Type B pancreatic cell (in vitro differentiated cells): Measurements from ENCODE around the gene PBX4. TPM values are rescaled to one million over a fixed set of nuclear protein-coding genes. Genes with fewer than 3 reads are reported as not detected.
A peak's percentile ranks its signal among the peaks of the same experiment; 100 is the strongest.

Experiments
- DNase-seq: peaks from one replicate; pipeline ENCODE4 v3.0.0; 2021; ENCODE audit warnings: mixed read lengths; ENCODE audit not compliant: unreplicated experiment; ENCODE audit errors: extremely low spot score
- H3K27ac Mint-ChIP-seq: 2 replicates; pipeline ENCODE4 v1.8.0; 2021; ENCODE audit warnings: mild to moderate bottlenecking, mixed read lengths
- H3K27me3 Mint-ChIP-seq: 2 replicates; pipeline ENCODE4 v1.8.0; 2021; ENCODE audit warnings: mixed read lengths
- H3K36me3 Mint-ChIP-seq: 2 replicates; pipeline ENCODE4 v1.8.0; 2021; ENCODE audit warnings: mixed read lengths
- H3K4me1 Mint-ChIP-seq: one replicate; pipeline ENCODE4 v1.8.0; 2021; ENCODE audit warnings: mixed read lengths; ENCODE audit not compliant: unreplicated experiment
- H3K4me3 Mint-ChIP-seq: 2 replicates; pipeline ENCODE4 v1.8.0; 2021; ENCODE audit warnings: mild to moderate bottlenecking, mixed read lengths
- H3K9me3 Mint-ChIP-seq: 2 replicates; pipeline ENCODE4 v1.8.0; 2021; ENCODE audit warnings: mixed read lengths
- total RNA-seq: library from RNA; stranded (reverse); gene quantifications from 2 replicates; pipeline ENCODE4 v1.2.1, GENCODE V29; 2021; ENCODE audit warnings: low replicate concordance
- TF ChIP-seq, protein P1 (sequence below): fragments of 200-600 bp; sonication (generic); conservative IDR thresholded peaks from 2 replicates; pipeline ENCODE4 v1.5.0; 2021; ENCODE audit warnings: antibody characterized with exemption, mild to moderate bottlenecking

Gene PBX4
- total RNA-seq, 1 donor from 2014 or later: 10.9 TPM

DNA sequence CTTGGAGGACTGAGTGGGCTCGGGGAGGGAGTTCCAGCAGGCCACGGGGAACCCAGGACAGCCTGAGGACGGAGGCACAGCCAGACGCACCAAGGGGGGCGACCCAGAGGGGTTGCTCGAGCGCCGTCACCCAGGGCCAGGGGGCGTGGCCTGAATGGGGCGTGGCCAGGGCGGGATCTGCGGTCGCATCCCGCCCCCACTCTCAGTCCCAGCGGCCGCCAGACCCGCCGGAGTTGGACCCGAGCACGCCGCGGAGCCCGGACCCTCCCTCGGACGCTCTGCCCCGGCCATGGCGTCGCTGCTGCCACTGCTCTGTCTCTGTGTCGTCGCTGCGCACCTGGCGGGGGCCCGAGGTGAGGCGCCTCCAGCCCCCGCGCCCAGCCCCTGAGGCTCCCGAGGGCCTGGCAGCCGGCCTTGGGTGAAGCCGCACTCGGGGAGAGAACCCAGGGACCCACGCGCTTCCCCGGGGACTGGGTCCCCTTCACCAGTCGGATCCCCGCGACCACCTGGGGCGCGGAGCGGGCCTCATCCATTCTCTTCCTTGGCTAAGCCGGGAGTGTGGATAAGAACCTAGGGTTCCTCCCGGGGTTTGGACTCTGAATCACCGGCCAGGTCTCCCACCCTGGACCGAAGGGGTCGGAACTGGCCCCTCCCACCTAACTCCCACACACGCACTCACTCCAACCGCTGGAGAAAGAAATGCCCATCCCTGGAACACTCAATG lies 80.3 kb downstream of the PBX4 start, which contains the start of gene CILP2:
CILP2 (plus strand) TSS at position 205 of the 724 bp plus-strand sequence; CDS start at position 290, 85 bp downstream.
- no peaks in the 10 kb centered on the region for H3K9me3 Mint-ChIP-seq
- peaks cover 12% of the 10 kb centered on the region for H3K4me1 Mint-ChIP-seq
- H3K36me3 Mint-ChIP-seq: no peaks in the 10 kb centered on the region
- TF ChIP-seq, protein P1, sequence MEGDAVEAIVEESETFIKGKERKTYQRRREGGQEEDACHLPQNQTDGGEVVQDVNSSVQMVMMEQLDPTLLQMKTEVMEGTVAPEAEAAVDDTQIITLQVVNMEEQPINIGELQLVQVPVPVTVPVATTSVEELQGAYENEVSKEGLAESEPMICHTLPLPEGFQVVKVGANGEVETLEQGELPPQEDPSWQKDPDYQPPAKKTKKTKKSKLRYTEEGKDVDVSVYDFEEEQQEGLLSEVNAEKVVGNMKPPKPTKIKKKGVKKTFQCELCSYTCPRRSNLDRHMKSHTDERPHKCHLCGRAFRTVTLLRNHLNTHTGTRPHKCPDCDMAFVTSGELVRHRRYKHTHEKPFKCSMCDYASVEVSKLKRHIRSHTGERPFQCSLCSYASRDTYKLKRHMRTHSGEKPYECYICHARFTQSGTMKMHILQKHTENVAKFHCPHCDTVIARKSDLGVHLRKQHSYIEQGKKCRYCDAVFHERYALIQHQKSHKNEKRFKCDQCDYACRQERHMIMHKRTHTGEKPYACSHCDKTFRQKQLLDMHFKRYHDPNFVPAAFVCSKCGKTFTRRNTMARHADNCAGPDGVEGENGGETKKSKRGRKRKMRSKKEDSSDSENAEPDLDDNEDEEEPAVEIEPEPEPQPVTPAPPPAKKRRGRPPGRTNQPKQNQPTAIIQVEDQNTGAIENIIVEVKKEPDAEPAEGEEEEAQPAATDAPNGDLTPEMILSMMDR: no peak
- no peak for DNase-seq
- peaks cover 15% of the 10 kb centered on the region for H3K27me3 Mint-ChIP-seq
- peak within 1 kb of the TSS; percentile 62 for H3K27ac Mint-ChIP-seq
- H3K4me3 Mint-ChIP-seq: peak within 1 kb of the TSS; percentile 80

DNA sequence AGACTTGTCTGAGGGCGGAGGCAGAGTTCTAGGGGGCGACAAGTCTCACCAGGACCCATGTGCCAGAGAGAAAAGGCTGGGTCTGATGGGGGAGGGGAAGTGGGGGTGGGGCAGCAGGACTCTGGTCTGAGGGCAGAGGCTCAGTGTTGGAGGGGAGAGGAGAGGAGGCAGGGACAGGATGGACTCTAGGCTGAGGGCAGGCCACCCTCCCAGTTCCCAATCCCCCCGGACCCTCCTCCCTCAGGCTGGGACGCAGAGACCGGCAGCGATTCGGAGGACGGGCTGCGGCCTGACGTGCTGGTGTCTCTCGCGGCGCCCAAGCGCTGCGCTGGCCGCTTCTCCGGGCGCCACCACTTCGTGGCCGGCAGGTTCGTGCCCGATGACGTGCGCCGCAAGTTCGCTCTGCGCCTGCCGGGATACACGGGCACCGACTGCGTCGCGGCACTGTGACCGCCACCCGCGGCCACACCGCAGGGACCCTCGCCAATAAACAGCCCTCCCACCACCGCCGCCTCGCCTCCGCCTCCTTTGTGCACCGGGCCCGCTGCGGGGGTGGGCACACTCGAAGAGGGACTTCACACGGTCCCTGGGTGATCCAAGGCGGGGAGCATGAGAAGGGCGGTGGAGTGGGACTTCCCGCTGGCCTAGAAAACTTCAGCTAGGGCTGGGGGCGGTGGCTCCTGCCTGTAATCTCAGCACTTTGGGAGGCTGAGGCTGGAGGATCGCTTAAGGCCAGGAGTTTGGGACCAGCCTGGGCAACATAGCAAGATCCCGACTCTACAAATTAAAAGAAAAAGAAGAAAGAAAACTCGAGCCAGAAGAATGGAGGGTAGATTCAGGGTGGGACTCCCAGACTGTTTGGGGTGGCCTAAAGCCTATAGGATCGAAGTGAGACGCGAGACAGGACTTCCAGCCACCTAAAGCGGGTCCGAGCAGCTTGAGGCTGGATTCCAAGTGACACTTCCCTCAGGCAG lies 81.1 kb downstream of the PBX4 start:
- DNase-seq: no peak
- no peaks in the 10 kb centered on the region for H3K9me3 Mint-ChIP-seq
- H3K36me3 Mint-ChIP-seq: no peaks in the 10 kb centered on the region
- peaks cover 15% of the 10 kb centered on the region for H3K27me3 Mint-ChIP-seq
- H3K4me3 Mint-ChIP-seq: peak overlapping the region; percentile 72
- peaks cover 12% of the 10 kb centered on the region for H3K4me1 Mint-ChIP-seq
- H3K27ac Mint-ChIP-seq: no peak overlapping the region
- TF ChIP-seq, protein P1: no peak

DNA sequence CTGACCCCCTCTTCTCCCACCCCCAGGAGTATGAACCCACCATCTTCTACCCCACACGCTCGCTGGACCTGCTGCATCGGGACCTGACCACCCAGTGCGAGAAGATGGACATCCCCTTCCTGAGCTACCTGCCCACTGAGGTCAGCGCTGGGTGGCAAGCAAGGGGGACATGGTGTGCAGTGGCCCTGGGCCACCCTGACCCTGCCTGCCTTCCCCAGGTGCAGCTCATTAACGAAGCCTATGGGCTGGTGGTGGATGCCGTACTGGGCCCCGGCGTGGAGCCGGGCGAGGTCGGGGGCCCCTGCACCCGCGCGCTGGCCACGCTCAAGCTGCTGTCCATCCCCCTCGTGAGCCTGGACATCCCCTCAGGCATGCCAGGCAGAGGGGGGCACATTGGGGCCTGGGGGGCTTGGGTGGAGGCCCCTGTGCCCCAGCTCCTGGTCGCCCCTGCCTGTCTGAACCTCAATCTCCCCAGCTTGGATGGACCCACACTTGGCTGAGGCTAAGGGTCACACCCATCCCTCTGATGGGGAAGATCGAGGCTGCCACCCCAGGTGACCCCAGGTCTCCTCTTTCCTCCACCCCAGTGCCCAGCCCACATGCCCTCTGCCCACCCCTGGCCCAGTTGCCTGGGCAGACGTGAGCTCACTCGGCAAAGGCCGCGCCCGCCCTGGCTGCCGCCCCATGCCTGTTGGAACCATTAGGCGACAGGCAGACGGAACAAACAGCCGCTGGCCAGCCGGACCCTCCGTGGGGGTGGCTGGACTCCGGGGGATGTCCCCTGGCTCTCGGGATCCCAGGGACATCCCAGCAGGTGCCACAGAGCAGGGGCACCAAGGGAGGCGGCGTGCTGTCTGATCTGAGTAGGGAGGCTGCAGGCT lies 82.9 kb downstream of the PBX4 start:
- Mint-ChIP-seq H3K4me1 (peaks cover 17% of the 10 kb centered on the region), H3K9me3 (no peaks in the 10 kb centered on the region), H3K27ac (no peak overlapping the region), H3K27me3 (peaks cover 15% of the 10 kb centered on the region), H3K4me3 (no peak overlapping the region), H3K36me3 (no peaks in the 10 kb centered on the region)
- TF ChIP-seq, protein P1: no peak
- no peak for DNase-seq

DNA sequence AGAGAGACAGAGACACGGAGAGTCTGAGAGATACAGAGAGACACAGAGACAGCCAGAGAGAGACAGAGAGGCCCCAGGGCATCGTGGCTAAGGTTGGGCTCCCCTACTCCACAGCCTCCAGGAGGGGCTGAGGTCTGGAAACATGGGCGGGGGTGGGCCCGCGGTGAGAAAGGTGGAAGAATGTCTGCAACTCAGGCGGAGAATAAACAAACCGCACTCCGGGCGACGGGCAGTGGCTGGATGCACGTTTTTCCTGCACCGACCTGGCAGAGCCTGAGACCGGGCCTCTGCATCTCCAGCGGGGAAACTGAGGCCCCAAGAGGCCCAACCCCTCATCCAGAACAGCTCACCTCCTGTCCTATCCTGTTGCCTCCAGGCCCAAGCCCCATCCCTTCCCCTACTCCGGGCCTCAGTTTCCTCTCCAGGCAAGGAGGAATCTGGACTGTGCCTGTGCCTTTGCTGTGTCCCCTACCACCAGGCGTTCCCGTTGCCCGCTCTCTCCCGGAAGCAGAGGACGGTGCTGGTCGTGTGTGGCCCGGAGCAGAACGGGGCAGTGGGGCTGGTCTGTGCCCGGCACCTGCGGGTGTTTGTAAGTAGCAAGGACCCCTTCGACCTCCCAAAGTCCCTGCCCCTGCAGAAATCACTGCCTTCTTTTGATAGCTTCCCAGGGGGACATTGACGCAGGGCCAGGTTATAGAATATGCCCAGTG lies 83.8 kb downstream of the PBX4 start:
- H3K4me1 Mint-ChIP-seq: peaks cover 18% of the 10 kb centered on the region
- peaks cover 15% of the 10 kb centered on the region for H3K27me3 Mint-ChIP-seq
- H3K27ac Mint-ChIP-seq: no peak overlapping the region
- no peak for DNase-seq
- H3K9me3 Mint-ChIP-seq: no peaks in the 10 kb centered on the region
- no peaks in the 10 kb centered on the region for H3K36me3 Mint-ChIP-seq
- peak overlapping the region; percentile 1 for H3K4me3 Mint-ChIP-seq
- TF ChIP-seq, protein P1: no peak
